ENCODE data around the gene TAC1.

DNA sequence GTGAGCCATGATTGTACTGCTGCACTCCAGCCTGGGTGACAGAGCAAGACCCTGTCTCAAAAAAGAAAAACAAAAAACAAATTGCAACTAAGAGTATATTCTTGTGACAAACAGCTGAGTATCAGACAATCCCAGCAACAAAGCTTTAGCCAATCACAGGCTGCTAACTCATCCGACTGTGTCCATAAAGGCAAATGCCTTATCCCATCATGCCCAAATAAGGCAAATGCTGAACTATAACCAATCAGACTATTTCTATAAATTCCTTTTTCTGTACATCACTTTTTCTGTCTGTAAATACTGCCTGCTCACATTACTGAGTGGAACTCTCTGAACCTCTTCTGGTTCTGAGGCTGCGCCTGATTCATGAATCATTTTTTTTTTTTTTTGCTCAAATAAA is 37.5 kb upstream of the TAC1 start:
- TF ChIP-seq, protein P1, sequence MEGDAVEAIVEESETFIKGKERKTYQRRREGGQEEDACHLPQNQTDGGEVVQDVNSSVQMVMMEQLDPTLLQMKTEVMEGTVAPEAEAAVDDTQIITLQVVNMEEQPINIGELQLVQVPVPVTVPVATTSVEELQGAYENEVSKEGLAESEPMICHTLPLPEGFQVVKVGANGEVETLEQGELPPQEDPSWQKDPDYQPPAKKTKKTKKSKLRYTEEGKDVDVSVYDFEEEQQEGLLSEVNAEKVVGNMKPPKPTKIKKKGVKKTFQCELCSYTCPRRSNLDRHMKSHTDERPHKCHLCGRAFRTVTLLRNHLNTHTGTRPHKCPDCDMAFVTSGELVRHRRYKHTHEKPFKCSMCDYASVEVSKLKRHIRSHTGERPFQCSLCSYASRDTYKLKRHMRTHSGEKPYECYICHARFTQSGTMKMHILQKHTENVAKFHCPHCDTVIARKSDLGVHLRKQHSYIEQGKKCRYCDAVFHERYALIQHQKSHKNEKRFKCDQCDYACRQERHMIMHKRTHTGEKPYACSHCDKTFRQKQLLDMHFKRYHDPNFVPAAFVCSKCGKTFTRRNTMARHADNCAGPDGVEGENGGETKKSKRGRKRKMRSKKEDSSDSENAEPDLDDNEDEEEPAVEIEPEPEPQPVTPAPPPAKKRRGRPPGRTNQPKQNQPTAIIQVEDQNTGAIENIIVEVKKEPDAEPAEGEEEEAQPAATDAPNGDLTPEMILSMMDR (conservative IDR thresholded peaks at IDR 0.05; ENCODE audit: low read depth, low read length) = no peak
- TF ChIP-seq MXI1 (IDR thresholded peaks at IDR 0.05; ENCODE audit: borderline replicate concordance, low read depth, low read length) (no peak), POLR2A (IDR thresholded peaks at IDR 0.05; ENCODE audit: low read depth, low read length) (no peak), RAD21 (IDR thresholded peaks at IDR 0.05; ENCODE audit: low read length) (no peak), BHLHE40 (IDR thresholded peaks at IDR 0.05; ENCODE audit: low read depth, low read length) (no peak), SMC3 (IDR thresholded peaks at IDR 0.05; ENCODE audit: low read depth, low read length) (no peak)
- TF ChIP-seq, protein P2, sequence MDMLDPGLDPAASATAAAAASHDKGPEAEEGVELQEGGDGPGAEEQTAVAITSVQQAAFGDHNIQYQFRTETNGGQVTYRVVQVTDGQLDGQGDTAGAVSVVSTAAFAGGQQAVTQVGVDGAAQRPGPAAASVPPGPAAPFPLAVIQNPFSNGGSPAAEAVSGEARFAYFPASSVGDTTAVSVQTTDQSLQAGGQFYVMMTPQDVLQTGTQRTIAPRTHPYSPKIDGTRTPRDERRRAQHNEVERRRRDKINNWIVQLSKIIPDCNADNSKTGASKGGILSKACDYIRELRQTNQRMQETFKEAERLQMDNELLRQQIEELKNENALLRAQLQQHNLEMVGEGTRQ (IDR thresholded peaks at IDR 0.05; ENCODE audit: low read depth, low read length) = no peak
